Fibroblast of the conjunctiva (primary cell): Measurements from ENCODE around the gene FBXW10B.
"Not testable (repeated sequence)": the region's sequence is repeated elsewhere in the genome, so short reads cannot be mapped to it uniquely, and the experiment has no call there.

Experiments used
- DNase-seq: peaks from one replicate; pipeline ENCODE4 v3.0.0-alpha.2; 2010; ENCODE audit warnings: low read depth

FBXW10B gene, protein sequence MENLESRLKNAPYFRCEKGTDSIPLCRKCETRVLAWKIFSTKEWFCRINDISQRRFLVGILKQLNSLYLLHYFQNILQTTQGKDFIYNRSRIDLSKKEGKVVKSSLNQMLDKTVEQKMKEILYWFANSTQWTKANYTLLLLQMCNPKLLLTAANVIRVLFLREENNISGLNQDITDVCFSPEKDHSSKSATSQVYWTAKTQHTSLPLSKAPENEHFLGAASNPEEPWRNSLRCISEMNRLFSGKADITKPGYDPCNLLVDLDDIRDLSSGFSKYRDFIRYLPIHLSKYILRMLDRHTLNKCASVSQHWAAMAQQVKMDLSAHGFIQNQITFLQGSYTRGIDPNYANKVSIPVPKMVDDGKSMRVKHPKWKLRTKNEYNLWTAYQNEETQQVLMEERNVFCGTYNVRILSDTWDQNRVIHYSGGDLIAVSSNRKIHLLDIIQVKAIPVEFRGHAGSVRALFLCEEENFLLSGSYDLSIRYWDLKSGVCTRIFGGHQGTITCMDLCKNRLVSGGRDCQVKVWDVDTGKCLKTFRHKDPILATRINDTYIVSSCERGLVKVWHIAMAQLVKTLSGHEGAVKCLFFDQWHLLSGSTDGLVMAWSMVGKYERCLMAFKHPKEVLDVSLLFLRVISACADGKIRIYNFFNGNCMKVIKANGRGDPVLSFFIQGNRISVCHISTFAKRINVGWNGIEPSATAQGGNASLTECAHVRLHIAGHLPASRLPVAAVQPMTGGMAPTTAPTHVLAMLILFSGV

DNA sequence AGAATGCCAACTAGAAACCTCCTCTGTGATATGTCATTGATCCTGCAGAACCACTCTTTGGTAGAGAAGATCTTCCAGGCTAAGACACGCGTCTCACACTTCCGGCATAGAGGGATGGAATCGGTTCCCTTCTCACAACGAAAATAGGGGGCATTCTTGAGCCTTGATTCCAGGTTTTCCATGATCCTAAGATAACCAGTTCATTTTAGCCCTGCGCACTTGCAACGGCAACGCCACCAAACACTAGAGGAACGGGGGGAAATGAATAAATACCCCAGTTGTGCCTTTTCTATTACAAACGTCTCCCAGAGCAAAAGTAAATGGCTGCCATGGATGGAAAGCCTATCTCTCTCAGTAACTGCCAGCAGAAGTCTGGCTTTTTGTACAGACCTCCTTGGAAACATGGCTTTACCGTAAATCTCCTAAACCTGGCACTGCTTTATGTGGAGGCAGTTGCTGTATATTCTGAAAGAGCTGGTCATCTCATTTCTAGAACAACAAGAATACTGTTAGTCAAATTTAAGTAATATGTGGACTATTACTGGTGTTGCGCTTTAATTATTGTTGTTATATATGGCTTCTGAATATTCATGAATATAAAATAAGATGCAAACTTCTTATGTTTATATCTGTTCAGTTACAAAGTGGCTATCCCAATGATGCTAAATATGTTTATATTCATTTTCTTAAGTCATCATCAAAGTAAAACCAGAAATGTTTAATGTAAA, at the start of gene FBXW10B:
Gene FBXW10B, minus strand, starts transcription at position 374 of the 728 bp plus-strand sequence. Its CDS starts 192 bp downstream, at position 182.
- DNase-seq, result not testable (repeated sequence)

DNA sequence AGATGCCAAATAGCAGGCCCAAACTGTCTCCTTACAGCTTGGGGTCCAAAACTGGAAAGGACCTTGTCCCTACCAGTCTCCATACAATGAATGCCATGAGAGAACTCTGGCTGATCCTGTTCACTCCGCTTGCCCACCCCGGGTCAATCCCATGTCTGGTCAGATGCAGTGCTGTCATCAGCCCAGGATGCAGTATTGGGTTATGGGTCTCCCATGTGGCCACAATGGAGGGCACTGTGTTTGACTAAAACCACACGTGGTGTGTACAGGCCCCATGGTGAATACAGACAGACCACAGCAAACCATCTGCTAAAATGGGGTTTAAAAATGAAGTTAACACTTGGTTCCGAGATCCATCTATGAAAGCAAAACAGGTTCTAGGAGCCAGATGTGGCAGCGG, 44.2 kb upstream of the FBXW10B start:
- no peak for DNase-seq

DNA sequence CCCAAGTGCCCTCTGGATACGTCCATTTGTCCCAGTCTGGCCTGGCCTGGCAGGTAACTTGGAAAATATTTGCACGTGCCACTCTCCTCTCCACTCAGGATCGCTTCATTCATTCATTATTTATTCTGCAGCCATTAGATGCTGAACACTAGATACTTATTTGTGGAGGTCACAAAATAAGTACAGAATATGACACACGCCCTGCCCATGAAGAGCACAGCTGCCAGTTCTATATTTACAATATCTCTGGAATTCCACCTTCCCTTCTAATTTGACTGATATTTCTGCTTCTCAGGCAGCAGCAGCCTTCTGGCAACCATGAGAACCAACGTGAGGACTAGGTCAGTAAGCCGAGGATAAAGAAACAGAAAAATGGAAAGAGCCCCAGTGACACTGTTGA, 43.7 kb upstream of the FBXW10B start:
- DNase-seq, result no peak

DNA sequence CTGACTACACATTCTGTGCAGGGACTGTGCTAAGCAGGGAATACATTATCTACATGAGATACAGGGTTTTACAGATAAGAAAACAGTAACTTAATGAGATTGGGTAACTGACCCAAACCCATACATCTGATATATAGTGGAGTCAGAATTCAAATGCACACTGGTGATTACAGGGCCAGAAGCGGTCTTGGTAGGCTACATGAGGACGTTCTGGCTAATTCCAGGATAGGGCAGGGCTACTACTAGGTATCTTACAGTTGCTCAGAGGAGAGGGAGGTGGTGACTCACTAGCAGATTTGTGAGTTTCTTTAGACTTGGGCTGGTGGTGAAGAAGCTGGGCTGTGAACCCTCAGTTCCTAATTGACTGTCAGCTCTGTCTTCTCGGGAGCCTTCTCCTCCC, 43.2 kb upstream of the FBXW10B start:
- no peak for DNase-seq

DNA sequence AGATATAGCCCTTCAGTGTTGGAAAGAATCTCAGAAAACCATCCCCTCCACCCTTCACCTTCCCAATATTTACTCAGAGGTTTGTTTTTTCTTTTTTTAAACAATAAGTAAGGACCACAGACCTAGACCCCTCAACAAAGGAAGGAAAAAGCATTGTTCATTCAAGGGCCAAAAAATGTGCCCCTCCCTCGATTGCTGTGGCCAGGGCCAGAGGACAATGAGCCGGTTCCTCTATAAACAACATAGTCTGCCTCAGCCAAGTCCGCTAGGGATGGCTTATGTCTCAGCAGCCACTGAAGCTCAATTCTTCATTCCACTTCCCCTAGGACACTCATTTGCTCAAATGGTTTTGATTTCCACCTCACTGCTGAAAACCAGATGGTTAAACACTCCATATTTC, 40.6 kb upstream of the FBXW10B start:
- DNase-seq, result no peak

DNA sequence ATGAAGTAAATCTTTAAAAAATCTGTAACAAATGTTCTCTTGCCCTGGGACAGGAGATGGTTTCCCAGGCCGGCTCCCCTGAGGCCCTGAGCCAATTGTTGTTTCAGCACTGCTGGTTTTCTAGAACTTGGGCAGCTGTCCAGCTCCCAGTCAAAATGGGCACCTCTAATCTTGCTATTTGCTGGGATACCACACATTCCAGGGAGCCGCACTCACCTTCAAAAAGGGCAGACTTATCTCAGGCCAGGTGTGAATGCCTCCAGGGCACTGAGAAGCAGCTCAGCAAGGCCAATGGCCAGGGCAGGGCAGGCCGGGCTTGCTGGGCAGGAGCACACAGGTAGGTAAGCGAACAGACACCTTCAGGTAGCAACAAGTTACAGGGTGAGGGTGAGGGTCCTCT, 40.2 kb upstream of the FBXW10B start:
- DNase-seq, result no peak

DNA sequence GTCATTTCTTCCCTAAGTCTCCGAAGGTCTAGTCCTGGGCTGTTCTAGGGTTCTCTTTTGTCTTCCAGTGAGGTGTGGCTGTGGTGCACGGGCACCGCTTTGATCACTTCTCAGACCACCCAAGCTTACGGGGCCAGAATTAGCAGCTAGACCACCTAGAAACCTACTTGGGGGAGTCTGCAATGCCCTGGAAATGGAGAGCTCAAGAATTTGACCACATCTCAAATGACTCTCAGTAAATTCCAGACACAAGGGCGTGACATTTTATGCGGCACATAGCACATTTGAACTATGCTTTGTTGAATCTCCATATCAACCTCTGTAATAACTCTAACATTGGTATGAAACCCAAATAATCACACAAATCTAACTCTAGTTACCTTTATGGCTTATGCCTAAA, 39.7 kb upstream of the FBXW10B start:
- no peak for DNase-seq

DNA sequence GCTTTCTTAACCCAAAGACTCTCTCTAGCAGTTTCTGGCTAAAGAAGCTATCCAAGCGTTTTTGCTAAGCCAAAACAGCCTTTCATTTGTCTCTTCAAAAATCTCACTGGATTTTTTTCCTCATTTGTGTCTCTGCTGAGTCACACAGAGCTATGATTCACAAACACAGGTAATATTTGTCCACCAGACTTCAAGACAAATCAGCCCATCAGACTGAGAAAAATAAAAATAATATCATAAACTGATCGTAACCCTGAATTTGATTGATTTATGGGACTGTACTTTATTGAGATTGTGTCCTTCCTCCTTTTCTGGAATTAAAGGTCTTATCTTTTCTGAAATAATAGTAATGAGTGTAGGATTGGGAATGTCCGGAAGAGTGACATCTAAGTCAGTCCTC, 38.8 kb upstream of the FBXW10B start:
- DNase-seq, result no peak

DNA sequence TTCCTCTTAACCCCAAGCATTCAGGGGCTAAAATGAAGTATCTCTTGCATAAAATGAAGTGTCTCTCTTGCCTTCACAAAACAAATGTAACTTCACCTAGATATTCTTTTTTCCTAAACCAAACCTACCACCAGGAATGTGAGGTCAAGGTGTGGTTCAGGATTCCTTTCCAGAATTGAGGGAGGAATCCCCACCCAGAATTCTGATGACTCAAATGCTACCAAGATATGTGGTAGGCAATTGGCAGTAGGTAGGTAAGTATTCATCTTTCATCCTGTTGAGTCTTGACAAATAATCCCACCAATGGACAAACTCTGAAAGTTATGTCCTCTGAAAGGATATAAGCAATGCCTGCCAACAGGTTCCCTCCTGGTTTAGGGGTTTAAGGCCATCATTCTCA, 38.4 kb upstream of the FBXW10B start:
- no peak for DNase-seq

DNA sequence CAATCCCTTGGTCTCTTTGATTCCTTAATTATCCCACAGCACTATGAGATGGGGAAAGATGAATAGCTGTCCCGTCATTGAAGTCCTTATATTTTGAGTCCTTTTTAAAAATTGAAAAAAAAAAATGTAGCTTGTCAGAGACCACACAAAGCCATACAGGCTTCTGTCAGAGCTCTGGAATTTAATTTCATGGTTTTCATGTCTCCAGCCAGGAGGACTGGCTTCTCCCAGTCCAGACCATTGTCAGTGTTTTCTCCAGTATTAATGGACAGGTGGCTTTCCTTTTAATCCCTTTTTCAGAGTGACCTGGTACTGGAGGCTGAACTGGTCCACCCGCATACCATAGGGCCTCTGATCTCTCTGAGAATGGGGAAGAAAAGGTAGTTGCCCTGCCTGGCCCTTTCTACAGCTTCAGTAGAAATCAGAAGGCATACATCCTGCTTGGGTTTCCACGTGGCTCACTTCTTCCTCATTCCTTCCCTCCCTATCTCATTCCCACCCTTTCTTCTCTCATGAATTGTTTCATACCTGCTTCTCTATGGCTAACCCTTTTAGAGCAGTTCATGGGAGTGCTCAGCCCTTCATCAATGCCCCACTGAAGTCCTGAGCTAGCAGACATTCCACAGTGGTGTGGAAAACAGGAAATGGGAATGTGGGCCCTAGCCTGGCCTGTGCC, 35.5 kb upstream of the FBXW10B start:
- no peak for DNase-seq

DNA sequence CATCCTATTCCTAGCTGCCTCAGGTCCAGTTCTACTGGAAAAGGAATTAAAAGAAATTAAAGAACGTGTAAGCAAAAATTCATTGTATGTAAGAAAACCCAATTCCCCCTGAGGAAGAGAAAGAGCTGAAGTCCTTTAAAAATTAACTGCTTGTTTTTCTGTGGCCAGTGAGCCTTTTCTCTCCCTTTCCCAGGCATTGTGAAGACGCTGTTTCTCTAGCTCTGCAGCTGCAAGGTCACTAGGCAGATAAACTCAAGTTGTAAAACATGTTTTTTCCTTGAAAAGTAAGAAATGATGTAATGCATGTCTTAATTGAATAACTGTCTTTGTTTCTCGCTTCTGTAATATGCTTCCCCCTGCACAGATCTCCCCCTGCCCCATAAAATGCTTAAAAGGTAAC, 34.9 kb upstream of the FBXW10B start:
- DNase-seq, result not testable (repeated sequence)

DNA sequence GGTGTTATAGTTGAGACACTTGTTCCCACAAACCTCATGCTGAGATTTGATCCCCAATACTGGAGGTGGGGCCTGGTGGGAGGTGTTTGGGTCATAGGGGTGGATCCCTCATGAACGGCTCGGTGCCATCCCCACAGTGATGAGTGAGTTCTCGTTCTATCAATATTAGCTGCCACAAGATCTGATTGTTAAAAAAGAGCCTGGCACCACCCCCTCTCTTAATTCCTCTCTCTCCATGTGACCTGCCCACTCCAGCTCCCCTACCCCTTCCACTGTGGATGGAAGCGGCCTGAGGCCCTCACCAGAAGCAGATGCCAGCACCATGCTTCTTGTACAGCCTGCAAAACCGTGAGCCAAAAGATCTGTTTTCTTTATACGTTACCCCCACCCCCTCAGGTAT, 33.5 kb upstream of the FBXW10B start:
- DNase-seq, result no peak

DNA sequence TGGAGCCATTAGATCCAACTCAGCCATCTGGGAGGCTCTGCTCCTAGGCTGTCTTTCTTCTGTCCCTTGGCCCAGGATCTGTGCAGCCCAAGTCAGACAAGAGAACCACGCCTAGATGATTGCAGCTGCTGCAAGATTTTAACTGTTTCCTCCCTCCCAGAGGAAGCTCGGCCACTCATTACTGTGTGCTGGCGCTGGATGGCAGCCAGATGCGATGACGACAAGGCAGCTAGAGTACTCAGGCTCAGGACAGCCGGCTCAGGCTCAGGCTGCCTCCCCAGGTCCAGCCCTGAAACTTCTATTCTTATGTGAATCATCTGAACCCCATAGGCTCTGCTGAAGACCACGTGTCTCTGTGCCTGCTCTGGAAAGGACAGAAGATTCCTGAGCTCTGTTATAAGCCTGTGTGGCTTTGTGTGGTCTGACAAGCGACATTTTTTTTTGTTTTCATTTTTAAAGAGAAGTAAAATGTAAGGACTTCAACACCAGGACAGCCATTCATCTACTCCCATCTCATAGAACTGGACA, 32.1 kb upstream of the FBXW10B start:
- peak; percentile 98 for DNase-seq

DNA sequence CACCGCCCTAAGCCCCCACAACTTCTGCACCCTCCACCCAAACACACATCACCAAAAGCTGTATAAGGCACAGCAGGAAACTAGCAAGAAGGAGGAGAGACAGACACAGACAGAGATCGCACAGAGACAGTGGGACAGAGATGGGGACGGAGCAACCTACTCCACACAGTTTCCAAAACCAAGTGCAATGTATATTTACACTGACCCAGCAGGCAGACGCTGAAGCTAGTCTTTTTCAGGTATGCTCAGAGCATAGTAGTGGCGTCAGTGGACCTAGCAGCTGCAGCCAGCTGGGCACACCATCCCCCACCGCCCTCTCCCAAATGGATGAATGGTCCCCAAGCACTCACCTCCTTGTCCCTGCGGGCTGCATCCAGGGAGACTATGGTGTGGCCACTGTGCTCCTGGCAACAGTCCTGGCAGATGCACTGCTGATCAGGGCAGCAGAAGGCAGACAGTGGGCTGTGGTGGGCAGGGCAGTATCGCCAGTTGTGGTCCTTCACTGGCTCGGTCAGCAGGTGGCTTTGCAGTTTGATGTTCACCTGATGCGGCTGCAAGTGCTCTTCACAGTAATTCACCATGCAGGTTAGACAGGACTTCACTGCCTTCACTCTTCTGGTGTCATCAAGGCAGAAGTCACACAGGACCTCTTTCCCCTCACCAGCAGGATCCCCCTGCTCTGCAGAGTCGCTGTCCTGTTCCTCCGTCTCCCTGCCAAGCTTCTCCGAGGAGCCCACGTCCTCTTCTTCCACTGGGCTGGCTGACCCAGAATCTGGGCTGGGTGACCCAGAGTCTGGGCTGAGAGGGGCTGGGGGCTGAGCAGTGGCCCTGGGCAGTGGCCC, 31.5 kb upstream of the FBXW10B start:
- no peak for DNase-seq

DNA sequence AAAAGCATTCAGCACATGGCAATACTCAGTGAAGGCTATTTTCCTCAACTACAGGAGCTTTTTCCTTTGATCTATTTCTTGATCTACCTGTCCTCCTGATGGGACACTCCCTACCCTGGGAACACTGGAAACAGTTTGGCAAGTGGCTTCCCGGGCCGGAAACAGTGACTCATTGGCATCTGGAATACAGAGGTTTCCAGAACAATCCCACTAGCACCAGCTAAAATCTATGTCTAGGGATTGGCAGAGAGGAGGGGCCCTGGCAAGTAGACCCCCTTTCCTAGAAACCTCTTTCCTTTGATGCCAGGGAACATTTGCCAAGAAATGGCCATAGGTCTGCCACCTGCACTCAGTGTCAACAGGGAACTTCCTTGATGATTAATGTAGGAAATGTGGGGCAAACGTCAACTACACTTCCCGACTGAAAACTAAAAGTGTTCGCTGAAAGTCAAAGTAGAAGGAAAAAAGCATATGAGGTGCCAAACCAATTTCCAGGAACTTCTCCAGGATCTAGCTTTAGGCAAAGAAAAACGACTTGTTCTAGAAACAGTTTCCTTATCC, 30.4 kb upstream of the FBXW10B start:
- DNase-seq, result peak; percentile 49

DNA sequence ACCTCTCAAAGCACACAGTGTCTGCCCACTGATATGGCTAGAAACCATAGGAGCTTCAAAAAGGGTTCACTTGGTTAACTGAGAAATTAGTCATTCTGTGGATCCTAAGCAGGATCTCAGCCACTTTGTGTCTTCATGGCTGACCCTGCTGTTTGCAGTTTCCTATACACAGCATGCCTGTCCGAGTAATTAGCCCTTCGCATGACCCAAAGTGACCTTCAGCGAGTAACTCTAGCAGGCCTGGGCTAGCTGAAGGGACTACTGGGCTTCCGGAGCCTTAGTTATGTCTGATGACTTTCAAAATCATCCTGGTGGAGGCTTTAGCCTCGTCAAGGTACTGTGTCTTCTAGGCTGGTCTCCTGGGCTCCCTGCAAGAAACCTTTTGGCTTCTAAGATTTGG, 28.9 kb upstream of the FBXW10B start:
- no peak for DNase-seq

DNA sequence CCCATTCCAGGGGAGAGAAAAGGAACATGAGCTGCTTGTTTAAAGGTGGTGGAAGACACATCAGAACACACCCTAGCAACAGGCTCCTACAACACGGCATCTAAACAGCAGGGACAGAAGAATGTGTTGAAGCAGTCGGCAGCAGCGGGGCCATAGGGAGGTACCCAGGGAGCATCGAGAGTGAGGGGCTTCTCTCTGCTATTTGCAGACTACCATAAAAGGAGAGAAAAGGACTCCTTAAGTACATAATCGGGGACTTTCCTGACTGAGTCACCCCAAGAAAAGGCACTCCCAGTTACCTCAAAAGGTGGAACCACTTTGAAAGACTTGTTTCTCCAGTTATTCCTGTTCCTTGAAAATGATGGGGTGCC, 26.4 kb upstream of the FBXW10B start:
- DNase-seq, result peak; percentile 56

DNA sequence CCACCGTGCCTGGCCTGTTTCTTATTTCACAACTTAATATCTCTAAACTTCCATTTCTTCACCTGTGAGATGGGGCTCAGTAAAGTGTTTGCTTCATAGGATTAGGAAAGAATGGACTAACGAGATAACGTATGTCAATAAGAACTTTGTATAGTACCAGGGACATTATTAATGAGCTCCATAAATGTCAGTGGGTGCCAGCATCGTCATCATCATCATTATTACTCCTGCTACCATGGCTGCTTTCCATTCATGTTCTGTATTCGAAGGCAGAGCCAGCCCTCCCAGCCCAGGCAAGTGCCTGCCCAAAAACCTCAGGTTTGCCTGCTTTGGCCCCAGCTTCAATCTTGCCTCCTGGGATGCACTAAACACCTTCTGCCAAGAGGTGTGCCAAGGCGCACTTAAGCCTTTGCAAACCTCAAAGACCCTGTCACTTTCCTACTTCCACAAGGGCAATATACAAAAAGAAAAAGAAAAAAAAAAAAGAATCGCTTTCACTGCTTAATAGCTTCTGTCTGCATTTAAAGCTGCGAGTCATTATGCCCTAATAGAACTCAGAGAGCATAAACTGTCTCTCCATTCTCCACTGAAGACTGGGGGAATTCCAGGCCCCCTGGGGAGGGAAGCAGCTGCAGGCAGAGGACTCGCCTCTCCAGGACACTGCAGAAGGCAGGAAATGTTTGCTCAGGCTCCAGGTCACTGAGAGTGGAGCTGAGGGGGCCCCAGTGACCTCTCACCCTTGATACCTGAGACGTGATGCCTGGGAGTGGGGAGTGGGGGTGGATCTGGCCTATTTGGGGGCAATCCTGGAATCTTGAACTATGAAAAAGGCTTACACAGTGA, 25.8 kb upstream of the FBXW10B start:
- not testable (repeated sequence) for DNase-seq

DNA sequence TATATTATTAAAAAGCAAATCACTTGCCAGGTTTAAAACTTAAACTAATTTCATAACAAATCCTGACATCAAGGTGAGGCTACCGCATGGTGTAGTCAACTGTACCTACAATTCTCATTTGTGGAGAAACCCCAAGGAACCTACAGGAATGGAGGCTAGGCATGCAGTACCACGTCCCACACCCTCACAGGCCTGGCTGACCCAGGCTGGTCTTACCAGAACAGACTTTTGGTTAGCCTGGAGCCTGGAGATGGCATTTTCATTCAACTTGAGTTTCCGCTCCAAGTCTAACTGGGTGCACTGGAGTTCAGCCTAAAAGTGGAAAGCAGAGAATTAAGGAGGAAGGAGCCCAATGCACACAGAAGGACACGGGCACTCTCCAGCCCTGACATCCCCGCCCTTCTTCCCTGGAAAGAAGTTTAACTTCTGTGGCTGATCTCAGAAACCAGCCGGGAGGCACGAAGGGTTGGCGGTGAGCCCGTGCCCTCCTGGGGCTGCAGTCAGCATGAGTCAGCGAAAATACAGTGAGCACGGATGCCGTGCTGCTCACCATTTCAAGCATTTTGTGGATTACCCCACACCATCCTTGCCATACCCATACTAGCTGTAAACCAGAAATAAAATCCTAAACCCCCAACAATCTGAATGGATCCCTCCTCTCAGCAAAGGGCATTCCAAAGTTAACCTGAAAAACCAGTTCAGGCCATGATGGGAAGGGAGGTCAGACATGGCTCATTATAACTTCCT, 23.2 kb upstream of the FBXW10B start:
- DNase-seq, result not testable (repeated sequence)
